SK-N-MC (cell line): Measurements from ENCODE around the gene PANK1.

Experiments used
- DNase-seq: peaks from one replicate; pipeline ENCODE4 v3.0.0-alpha.2; 2011; ENCODE audit warnings: low read depth, low spot score
- H3K27ac ChIP-seq: fragments of 200-600 bp; sonication (generic); 2 replicates; pipeline ENCODE4 v1.5.1; 2016; ENCODE audit warnings: mixed run types
- H3K36me3 ChIP-seq: fragments of 200-600 bp; sonication (generic); 2 replicates; pipeline ENCODE4 v1.6.1; 2017; ENCODE audit warnings: antibody characterized with exemption, low read length, mixed read lengths; ENCODE audit not compliant: insufficient read depth
- H3K4me3 ChIP-seq: fragments of 200-600 bp; sonication (generic); 2 replicates; pipeline ENCODE4 v1.5.1; 2016
- H3K9ac ChIP-seq: fragments of 200-600 bp; sonication (generic); 2 replicates; pipeline ENCODE4 v1.8.0; 2017; ENCODE audit warnings: mixed run types, mixed read lengths; ENCODE audit not compliant: insufficient read length
- H3K9me3 ChIP-seq: fragments of 200-600 bp; sonication (generic); 2 replicates; pipeline ENCODE4 v1.6.1; 2017; ENCODE audit warnings: low read depth, mild to moderate bottlenecking, antibody characterized with exemption, low read length, moderate library complexity, mixed read lengths
- EZH2 ChIP-seq: fragments of 200-600 bp; sonication (generic); IDR thresholded peaks from one replicate; pipeline ENCODE4 v1.6.1; 2017; ENCODE audit warnings: antibody characterized with exemption
- FOXP2 ChIP-seq: optimal IDR thresholded peaks from 2 replicates; pipeline ENCODE3; 2011; ENCODE audit warnings: mild to moderate bottlenecking, moderate library complexity; ENCODE audit not compliant: insufficient read depth; ENCODE audit errors: extremely low read length, control extremely low read depth
- POLR2AphosphoS5 ChIP-seq: IDR thresholded peaks from 2 replicates; pipeline ENCODE4 v1.6.1; 2012; ENCODE audit warnings: mild to moderate bottlenecking, low read depth, low read length, borderline replicate concordance

The PANK1 gene

GRCh38 chr10:89536013-89536354 is 109.1 kb downstream of the PANK1 start:
- H3K4me3 ChIP-seq = no peak overlapping the region
- no peak overlapping the region for H3K27ac ChIP-seq
- no peak for DNase-seq
- H3K36me3 ChIP-seq = no peaks in the 10 kb centered on the region
- no peaks in the 10 kb centered on the region for H3K9me3 ChIP-seq
- H3K9ac ChIP-seq = no peak overlapping the region
- TF ChIP-seq EZH2 (no peak), POLR2AphosphoS5 (no peak), FOXP2 (no peak)

GRCh38 chr10:89535171-89536012 is 109.7 kb downstream of the PANK1 start, which contains the start of gene SLC16A12:
Gene SLC16A12, minus strand, starts transcription at chr10:89535594. Its CDS starts 73,016 bp downstream, at chr10:89462578.
- Histone ChIP-seq H3K36me3 (no peaks in the 10 kb centered on the region), H3K9ac (no peak within 1 kb of the TSS), H3K9me3 (no peaks in the 10 kb centered on the region), H3K27ac (no peak within 1 kb of the TSS), H3K4me3 (peak within 1 kb of the TSS; percentile 51)
- no peak for DNase-seq
- no peak for TF ChIP-seq EZH2
- no peak for TF ChIP-seq POLR2AphosphoS5

- no peak overlapping the region for H3K27ac ChIP-seq
- no peak for TF ChIP-seq POLR2AphosphoS5
- no peak for TF ChIP-seq EZH2
- TF ChIP-seq FOXP2 = no peak
- no peak for DNase-seq
- H3K36me3 ChIP-seq = no peaks in the 10 kb centered on the region
- H3K9ac ChIP-seq = no peak overlapping the region
- H3K9me3 ChIP-seq = no peaks in the 10 kb centered on the region
- peak overlapping the region; percentile 51; the same call in 1 of the 2 replicates for H3K4me3 ChIP-seq
These were observed 110.2 kb downstream of the PANK1 start for GRCh38 chr10:89534826-89535166.
